ENCODE measurements around the gene SLC30A4. TPM values are rescaled to one million over a fixed set of nuclear protein-coding genes. Genes with fewer than 3 reads are reported as not detected.
"Not testable (repeated sequence)": the region's sequence is repeated elsewhere in the genome, so short reads cannot be mapped to it uniquely, and the experiment has no call there.

The SLC30A4 gene
- polyA plus RNA-seq, 2 of the 4 experiments (the other 2 are of a cell fraction), result 2.2 to 3.1 TPM

- TF ChIP-seq BCL3 (IDR thresholded peaks at IDR 0.05), result no peak
- no peak for TF ChIP-seq PBX3 (IDR thresholded peaks at IDR 0.05)
- TF ChIP-seq HOXB5 (CRISPR knock-in tag; IDR thresholded peaks at IDR 0.05), result no peak
- TF ChIP-seq MAX (IDR thresholded peaks at IDR 0.05), result no peak
- TF ChIP-seq NPAS2 (CRISPR knock-in tag; IDR thresholded peaks at IDR 0.05; ENCODE audit: borderline replicate concordance), result no peak
- no peak for TF ChIP-seq SMC3 (IDR thresholded peaks at IDR 0.05)
- TF ChIP-seq E2F6 (IDR thresholded peaks at IDR 0.05; ENCODE audit: borderline replicate concordance, low read depth), result no peak
These were observed 13.0 kb upstream of the SLC30A4 start (continued) for GRCh38 chr15:45535486-45536042.

- no peak for TF ChIP-seq KDM5A (IDR thresholded peaks at IDR 0.05)
These were observed 12.3 kb upstream of the SLC30A4 start for GRCh38 chr15:45534821-45535220.

GRCh38 chr15:45532892-45533291 is 10.3 kb upstream of the SLC30A4 start:
- peak in 1 of 2 experiments; percentile 22 for DNase-seq (ENCODE audit: low read depth in 1 of 2, low spot score in 1 of 2)
- H3K4me1 ChIP-seq; POLR2A ChIA-PET; FAIRE-seq; H3K9me3 ChIP-seq; H3K27ac ChIP-seq; H3K4me3 ChIP-seq; ATAC-seq; H3K4me2 ChIP-seq; TF ChIP-seq FOSL2 (IDR thresholded peaks at IDR 0.05): not testable (repeated sequence)
- 26% methylated on average over 3 of the region's 3 CpGs for WGBS (ENCODE audit: missing lambda C conversion rate)
- TF ChIP-seq FOSL2 (CRISPR knock-in tag; IDR thresholded peaks at IDR 0.05) (peak; percentile 34; the same call in 1 of the 2 replicates), ATOH8 (CRISPR knock-in tag; IDR thresholded peaks at IDR 0.05; ENCODE audit: low read depth) (peak; percentile 92), HOXB5 (CRISPR knock-in tag; IDR thresholded peaks at IDR 0.05) (peak; percentile 85), EHF (CRISPR knock-in tag; IDR thresholded peaks at IDR 0.05) (peak; percentile 72; the same call in 1 of the 2 replicates)
- CTCF ChIA-PET, result interaction anchor here (1.3 kb wide), 1 partner anchor 75 kb away, joined by 3 read pairs; no protein-coding TSS in a partner anchor

More at GRCh38 chr15:45534821-45535220, 12.3 kb upstream of the SLC30A4 start:
- FAIRE-seq, result no peak
- 0 out of 3 replicates have a peak, but pooled peaks cover 5% of the 10 kb centered on the region for H3K4me1 ChIP-seq
- DNase-seq (ENCODE audit: low read depth in 1 of 2, low spot score in 1 of 2), result no peak
- CTCF ChIA-PET, result no interaction called here
- H3K4me2 ChIP-seq, result no peak overlapping the region
- H3K4me3 ChIP-seq, result no peak overlapping the region
- H3K9me3 ChIP-seq, result no peaks in the 10 kb centered on the region
- POLR2A ChIA-PET, result no interaction called here
- no peak for ATAC-seq
- no peak overlapping the region for H3K27ac ChIP-seq
- WGBS (ENCODE audit: missing lambda C conversion rate), result 91% methylated on average over 1 of the region's 1 CpG

- DNase-seq (ENCODE audit: low read depth in 1 of 2, low spot score in 1 of 2) (no peak), FAIRE-seq (no peak), ATAC-seq (peak in 1 of 2 experiments; percentile 43; a peak in 1 of 6 replicates)
- 78% methylated on average over 3 of the region's 3 CpGs for WGBS (ENCODE audit: missing lambda C conversion rate)
- CTCF ChIA-PET, result interaction anchor here (0.8 to 2.8 kb wide), 3 partner anchors 71 to 82 kb away, joined by 3 to 9 read pairs (median 3); no protein-coding TSS in a partner anchor
- H3K9me3 ChIP-seq, result no peaks in the 10 kb centered on the region
- TF ChIP-seq ZNF302 (CRISPR knock-in tag; IDR thresholded peaks at IDR 0.05) (no peak), MAFK (IDR thresholded peaks at IDR 0.05; ENCODE audit: partially characterized antibody) (no peak), POLR2A (IDR thresholded peaks at IDR 0.05; ENCODE audit: low read length) (no peak)
- no peak overlapping the region for H3K27ac ChIP-seq
- POLR2A ChIA-PET, result no interaction called here
- H3K4me3 ChIP-seq, result no peak overlapping the region
- no peak overlapping the region for H3K4me2 ChIP-seq
- 0 out of 3 replicates have a peak, but pooled peaks cover 5% of the 10 kb centered on the region for H3K4me1 ChIP-seq
These were observed 7.1 kb upstream of the SLC30A4 start for GRCh38 chr15:45529613-45530012.
